Measurements from ENCODE around the gene MTG2. TPM values are rescaled to one million over a fixed set of nuclear protein-coding genes. Genes with fewer than 3 reads are reported as not detected.

The MTG2 gene
- total RNA-seq, 6 experiments from 2014 or later, result 27.0 to 45.6 (median 31.8) TPM

- peaks cover 0 to 23% (median 2%) of the 10 kb centered on the region in 4 donors for H3K4me1 ChIP-seq
- intact Hi-C loops (cut with DNase I), result no loop called here
- no peak for TF ChIP-seq CTCF (IDR thresholded peaks at IDR 0.05)
- TF ChIP-seq POLR2A (IDR thresholded peaks at IDR 0.05), result no peak
- DNase-seq (peak in 2 of 3 donors; percentile 11 to 39), ATAC-seq (no peak)
- no peak overlapping the region for H3K4me3 ChIP-seq
- peak overlapping the region in 1 of 3 donors; percentile 99 for H3K27ac ChIP-seq
- H3K27me3 ChIP-seq, result no peaks in the 10 kb centered on the region
- H3K9me3 ChIP-seq, result no peaks in the 10 kb centered on the region
- peaks cover 0 to 25% (median 2%) of the 10 kb centered on the region in 4 donors for H3K36me3 ChIP-seq
- WGBS (ENCODE audit: insufficient coverage, low coverage, low lambda C conversion rate, missing lambda C conversion rate), result 94% methylated on average over 23 of the region's 26 CpGs
Observed at GRCh38 chr20:62174870-62175624, 7.8 kb upstream of the MTG2 start.

- H3K4me1 ChIP-seq, result peaks cover 0 to 28% (median 2%) of the 10 kb centered on the region in 4 donors
- H3K27ac ChIP-seq, result peak overlapping the region in 1 of 3 donors; percentile 99
- intact Hi-C loops (cut with DNase I), result no loop called here
- DNase-seq (peak in 2 of 3 donors; percentile 14 to 39), ATAC-seq (no peak)
- H3K4me3 ChIP-seq, result no peak overlapping the region
- no peaks in the 10 kb centered on the region for H3K27me3 ChIP-seq
- peaks cover 0 to 25% (median 2%) of the 10 kb centered on the region in 4 donors for H3K36me3 ChIP-seq
- H3K9me3 ChIP-seq, result no peaks in the 10 kb centered on the region
- no peak for TF ChIP-seq POLR2A (IDR thresholded peaks at IDR 0.05)
- no peak for TF ChIP-seq CTCF (IDR thresholded peaks at IDR 0.05)
- 100% methylated on average over 1 of the region's 10 CpGs for WGBS (ENCODE audit: insufficient coverage, low coverage, low lambda C conversion rate, missing lambda C conversion rate)
Observed at GRCh38 chr20:62175711-62176110, 7.1 kb upstream of the MTG2 start.

- Histone ChIP-seq H3K27me3 (no peaks in the 10 kb centered on the region), H3K4me3 (no peak overlapping the region), H3K36me3 (peaks cover 0 to 25% (median 2%) of the 10 kb centered on the region in 4 donors), H3K4me1 (peaks cover 0 to 34% (median 2%) of the 10 kb centered on the region in 4 donors), H3K27ac (peak overlapping the region; percentile 95 to 99 (median 97)), H3K9me3 (no peaks in the 10 kb centered on the region)
- no peak for ATAC-seq
- WGBS (ENCODE audit: insufficient coverage, low coverage, low lambda C conversion rate, missing lambda C conversion rate), result 49% methylated on average over 8 of the region's 15 CpGs
- no peak for TF ChIP-seq POLR2A (IDR thresholded peaks at IDR 0.05)
- TF ChIP-seq CTCF (IDR thresholded peaks at IDR 0.05), result no peak
- intact Hi-C loops (cut with DNase I), result no loop called here
- DNase-seq, result peak in 2 of 3 donors; percentile 30 to 58
Observed at GRCh38 chr20:62176866-62177265, 6.0 kb upstream of the MTG2 start.

- peak; percentile 41 to 60 (median 52) for ATAC-seq
- H3K4me3 ChIP-seq, result no peak overlapping the region
- H3K27me3 ChIP-seq, result no peaks in the 10 kb centered on the region
- intact Hi-C loops (cut with DNase I), result no loop called here
- peaks cover 0 to 36% (median 2%) of the 10 kb centered on the region in 4 donors for H3K4me1 ChIP-seq
- no peaks in the 10 kb centered on the region for H3K9me3 ChIP-seq
- 21% methylated on average over 2 of the region's 9 CpGs for WGBS (ENCODE audit: insufficient coverage, low coverage, low lambda C conversion rate, missing lambda C conversion rate)
- DNase-seq, result peak; percentile 69 to 81 (median 75)
- H3K27ac ChIP-seq, result peak overlapping the region; percentile 95 to 99 (median 97)
- H3K36me3 ChIP-seq, result peaks cover 0 to 23% (median 2%) of the 10 kb centered on the region in 4 donors
- TF ChIP-seq POLR2A (IDR thresholded peaks at IDR 0.05) (peak; percentile 87), CTCF (IDR thresholded peaks at IDR 0.05) (no peak)
Observed at GRCh38 chr20:62177307-62177706, 5.5 kb upstream of the MTG2 start.
